HG03066 (cell line): Measurements from ENCODE around the gene COG8.
"Not testable (repeated sequence)": the region's sequence is repeated elsewhere in the genome, so short reads cannot be mapped to it uniquely, and the experiment has no call there.

ENCODE experiments used
- ATAC-seq: cut with Tn5 transposase; IDR thresholded peaks from one replicate; pipeline ENCODE4 v1.9.1; 2021; ENCODE audit warnings: low read depth; ENCODE audit not compliant: unreplicated experiment

The COG8 gene, protein sequence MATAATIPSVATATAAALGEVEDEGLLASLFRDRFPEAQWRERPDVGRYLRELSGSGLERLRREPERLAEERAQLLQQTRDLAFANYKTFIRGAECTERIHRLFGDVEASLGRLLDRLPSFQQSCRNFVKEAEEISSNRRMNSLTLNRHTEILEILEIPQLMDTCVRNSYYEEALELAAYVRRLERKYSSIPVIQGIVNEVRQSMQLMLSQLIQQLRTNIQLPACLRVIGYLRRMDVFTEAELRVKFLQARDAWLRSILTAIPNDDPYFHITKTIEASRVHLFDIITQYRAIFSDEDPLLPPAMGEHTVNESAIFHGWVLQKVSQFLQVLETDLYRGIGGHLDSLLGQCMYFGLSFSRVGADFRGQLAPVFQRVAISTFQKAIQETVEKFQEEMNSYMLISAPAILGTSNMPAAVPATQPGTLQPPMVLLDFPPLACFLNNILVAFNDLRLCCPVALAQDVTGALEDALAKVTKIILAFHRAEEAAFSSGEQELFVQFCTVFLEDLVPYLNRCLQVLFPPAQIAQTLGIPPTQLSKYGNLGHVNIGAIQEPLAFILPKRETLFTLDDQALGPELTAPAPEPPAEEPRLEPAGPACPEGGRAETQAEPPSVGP

DNA sequence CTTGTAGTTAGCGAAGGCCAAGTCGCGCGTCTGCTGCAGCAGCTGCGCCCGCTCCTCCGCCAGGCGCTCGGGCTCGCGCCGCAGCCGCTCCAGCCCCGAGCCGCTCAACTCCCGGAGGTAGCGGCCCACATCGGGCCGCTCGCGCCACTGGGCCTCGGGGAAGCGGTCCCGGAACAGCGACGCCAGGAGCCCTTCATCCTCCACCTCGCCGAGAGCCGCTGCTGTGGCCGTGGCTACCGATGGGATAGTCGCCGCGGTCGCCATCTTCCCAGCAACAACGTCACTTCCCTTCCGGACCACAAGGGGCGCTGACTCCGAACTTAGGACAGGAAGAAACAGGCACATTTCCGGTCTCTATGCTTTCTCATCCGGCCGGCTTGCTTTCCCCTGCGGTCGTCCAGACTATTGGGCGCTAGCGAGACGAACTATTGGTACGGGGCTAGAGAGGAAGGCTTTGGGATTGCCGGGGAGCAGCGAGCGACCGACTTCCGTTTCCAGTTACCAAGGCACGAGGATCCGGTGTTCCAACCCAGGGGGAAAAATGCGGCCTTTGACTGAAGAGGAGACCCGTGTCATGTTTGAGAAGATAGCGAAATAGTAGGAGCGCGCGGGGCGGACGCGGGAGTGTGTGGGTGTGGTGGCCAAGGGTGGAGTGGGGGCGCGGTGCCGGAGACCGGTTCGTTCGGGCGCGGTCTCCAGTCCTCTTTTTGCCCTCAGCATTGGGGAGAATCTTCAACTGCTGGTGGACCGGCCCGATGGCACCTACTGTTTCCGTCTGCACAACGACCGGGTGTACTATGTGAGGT, at the start of gene COG8, which contains the start of gene NIP7:
COG8 (minus strand) TSS at position 276 of the 806 bp plus-strand sequence; CDS start at position 264, 12 bp downstream.
NIP7 (plus strand) TSS at position 484 of the 806 bp plus-strand sequence; CDS start at position 542, 58 bp downstream.
- ATAC-seq: peak; percentile 84

DNA sequence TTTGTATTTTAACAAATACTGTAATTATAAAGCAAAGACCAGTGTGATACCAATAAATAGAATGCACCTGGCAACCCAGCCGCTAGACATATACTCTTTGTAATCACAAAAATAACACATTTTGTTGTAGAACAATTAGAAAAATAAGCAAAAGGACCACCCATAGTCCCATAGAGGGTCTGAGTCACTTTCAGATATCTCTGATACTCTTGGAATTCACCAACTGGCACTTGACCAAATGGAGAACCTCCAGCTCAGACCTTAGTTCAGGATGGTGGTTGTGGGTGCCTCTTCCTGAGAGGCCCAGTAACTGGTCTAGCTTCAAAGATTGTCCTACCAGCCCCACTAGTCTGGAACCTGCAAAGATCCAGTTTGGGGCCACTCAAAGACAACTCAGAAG, 47.2 kb upstream of the COG8 start:
- ATAC-seq: no peak

DNA sequence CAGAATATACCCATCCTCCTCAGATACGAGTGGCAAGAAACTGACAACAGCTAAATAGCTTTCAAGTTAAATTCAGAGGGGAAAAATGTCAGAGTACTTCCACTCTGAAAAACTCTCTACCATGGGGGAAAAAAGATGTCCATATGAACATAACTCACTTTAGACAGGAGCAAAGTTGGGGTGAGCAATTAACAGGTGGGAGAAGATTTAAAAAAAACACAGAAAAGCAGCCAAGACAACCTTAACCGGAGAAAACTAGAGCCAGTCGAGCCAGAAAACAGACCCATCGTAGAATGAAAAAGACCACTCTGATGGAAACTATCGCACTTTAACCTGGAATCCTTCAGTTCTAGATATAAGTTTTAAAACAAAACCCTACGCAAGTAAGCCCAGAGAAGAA, 45.6 kb upstream of the COG8 start:
- no peak for ATAC-seq

DNA sequence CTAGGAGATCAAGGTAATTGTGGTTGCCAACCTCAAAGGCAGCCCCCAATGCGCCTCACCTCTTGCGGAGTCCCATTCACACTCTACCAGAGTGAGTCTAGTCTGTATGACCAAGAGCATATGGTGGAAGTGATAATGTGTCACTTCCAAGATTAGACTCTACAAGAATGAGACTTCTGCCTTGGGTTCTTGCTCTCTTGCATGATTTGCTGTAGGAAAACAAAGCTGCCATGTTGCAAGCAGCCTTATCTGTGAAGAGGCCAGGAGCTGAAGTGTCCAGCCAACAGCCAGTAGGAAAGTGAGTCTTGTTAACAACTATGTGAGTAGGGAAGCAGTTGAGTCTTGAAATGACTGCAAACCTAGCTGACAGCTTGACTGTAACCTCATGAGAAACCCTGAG, 43.1 kb upstream of the COG8 start:
- no peak for ATAC-seq

DNA sequence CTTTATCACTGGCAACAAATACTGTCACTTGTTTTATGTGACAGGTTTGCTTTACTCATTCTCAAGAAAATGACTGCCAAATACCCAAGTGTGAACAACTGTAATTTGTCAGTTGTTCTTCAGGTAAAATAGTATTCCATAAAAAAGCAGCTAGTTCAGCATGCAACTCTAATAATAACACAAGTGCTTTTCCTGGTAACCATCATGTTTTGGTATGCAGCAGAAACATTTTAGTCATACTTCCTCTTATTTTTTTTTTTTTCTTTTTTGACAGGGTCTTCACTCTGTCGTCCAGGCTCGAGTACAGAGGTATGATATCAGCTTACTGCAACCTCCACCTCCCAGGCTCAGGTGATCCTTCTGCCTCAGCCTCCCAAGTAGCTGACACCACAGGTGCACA, 41.9 kb upstream of the COG8 start:
- ATAC-seq: no peak

DNA sequence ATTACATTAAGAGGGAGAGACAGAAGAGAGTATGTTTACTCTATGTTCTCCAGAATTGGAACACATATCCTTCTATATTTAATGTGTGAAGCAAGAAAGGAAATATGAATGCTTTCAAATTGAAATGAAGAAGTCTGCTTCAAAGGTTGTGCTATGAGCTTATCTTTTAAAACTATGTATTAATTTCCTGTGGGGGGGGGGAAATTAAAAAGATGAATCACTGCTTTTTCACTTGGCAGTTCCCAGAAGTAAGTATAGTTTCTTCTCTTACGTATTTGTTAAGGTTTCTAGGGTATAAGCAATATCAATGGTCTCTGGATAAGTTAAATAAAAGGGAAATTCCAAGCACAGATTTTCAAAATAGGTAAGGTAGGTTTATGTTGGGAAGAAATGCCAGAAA, 39.4 kb upstream of the COG8 start:
- ATAC-seq: no peak

DNA sequence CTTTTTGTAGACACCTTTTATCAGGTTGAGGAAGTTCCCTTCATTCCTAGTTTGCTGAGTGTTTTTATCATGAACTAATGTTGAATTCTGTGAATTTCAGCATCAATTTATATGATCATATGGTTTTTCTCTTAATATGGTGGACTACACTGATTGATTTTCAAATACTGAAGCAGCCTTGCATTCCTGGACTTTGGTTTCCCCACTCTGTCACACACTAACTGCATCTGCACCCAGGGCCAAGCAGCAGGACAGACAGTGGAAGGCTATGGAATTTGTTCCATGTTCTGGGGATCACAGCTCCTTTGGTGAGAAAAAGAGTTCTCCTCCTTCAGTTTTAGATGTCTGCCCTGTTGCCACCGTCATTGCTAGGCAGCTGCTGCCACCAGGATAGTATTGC, 38.7 kb upstream of the COG8 start:
- ATAC-seq: no peak

DNA sequence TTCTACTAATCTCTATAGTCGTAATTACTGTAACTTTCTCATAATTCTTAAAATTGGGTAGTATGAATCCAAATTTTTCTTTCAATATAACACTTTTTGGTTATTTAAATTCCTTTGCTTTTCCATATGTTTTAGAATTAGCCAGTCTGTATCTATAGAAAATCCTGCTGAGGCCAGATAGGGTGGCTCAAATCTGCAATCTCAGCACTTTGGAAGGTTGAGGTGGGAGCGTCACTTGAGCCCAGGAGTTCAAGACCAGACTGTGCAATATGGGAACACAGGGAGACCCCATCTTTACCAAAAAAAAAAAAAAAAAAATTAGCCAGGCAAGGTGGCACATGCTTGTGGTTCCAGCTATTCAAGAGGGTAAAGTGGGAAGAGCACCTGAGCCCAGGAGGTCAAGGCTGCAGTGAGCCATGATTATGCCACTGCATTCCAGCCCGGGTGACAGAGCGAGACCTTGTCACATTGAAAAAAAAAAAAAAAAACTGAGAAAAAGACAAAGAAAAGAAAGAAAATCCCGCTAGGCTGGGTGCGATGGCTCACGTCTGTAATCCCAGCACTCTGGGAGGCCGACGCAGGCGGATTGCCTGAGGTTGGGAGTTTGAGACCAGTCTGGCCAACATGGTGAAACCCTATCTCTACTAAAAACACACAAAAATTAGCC, 37.2 kb upstream of the COG8 start:
- no peak for ATAC-seq

DNA sequence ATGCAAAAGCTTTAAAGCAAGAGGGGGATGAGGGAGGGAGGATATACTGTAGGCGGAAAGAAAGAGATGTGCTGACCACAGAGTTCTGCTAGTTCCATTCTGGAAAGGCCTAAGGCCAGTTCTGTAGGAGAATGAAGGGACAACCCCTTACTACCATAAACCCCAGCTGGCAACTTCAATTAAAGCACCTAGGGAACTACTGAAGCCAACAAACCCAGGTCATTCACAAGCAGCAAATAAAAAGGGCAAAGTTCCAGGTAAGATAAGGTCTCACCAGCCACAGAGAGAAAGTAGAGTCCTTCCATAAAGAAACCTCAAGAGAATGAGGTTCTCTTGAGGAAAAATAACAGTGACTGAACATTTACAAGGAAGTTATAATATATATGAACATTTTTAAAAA, 33.7 kb upstream of the COG8 start:
- no peak for ATAC-seq

DNA sequence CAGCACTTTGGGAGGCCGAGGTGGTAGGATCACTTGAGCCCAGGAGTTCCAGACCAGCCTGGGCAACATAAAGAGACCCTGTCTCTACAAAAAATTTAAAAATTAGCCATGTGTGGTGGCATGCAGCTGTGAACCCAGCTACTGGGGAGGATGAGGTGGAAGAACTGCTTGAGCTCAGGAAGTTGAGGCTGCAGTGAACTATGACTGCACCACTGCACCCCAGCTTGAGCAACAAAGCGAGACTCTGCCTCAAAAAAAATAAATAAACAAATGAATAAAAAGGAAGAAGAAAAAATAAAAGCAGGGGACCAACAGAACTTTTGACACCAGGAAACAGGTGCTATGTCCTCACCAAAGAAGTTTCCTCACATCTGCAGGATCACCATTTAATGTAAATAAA, 32.2 kb upstream of the COG8 start:
- no peak for ATAC-seq

DNA sequence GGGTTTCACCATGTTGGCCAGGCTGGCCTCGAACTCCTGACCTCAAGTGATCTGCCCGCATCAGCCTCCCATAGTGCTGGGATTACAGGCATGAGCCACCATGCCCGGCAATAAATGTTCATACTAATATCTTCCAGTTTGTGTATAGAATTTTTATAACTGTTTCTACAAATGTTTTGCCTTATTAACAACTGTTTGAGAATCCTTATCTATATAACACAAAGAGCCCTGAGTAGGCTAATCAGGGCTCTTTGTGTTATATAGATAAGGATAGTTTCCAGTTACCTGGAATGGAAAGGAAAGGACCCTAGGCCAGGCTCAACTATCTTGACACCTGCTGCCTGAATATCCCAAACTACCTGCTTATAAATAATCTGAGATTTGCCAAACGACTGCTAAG, 29.5 kb upstream of the COG8 start:
- ATAC-seq: no peak

DNA sequence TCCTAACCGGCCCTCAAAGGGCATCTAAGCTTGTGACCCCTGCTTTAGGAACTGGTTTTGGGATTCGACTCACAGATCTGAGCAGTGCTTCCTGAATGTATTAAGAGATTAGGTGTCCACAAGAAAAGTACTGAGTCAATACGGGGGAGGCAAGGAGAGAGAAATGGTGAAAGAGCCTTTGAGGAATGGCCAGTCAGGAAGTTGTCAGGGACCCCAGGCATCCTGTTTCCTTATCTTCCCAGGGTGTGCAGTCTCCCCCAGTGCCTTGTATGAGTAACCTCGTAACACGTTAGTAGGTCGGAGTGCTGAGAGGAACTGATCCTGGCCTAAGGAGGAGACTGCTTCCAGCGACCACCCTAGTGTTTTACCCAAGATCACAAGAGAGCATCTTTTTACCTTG, 28.6 kb upstream of the COG8 start:
- ATAC-seq: no peak

DNA sequence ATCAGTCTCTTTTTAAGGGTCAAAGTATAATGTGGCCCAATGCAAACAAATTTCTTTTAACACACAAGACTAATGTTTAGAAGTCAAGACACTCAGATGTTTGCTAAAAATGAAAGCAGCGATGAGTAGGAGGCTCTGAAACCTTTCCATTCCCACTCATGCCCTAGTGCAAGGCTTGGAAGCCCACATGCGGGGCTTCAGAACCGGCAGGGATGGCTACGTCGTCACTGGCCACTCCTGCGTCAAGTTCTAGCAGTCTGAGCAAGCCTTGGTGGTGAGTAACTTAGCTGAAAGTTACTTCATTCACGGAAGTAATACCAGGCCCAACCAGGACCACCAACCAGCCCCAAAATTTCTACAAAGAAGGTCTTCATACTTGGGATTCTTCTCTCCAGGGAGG, 27.1 kb upstream of the COG8 start:
- ATAC-seq: no peak

DNA sequence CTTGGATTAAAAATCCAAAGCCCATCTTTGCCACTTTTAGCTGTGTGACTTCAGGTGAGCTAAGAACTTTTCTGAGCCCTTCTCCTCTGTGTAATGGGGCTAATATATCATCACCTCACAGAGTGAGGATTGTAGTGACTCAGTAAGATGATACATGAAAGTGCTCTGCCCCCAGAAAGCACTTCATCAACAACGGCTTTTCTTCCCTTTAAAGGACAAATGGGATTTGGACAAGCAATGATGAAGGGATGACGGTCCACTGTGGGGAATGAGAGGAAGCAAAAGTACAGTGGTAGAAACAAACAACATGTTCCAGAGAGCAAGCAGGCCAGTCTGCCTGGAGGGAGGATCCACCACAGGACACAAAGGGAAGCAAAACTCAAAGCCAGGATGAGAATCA, 26.5 kb upstream of the COG8 start:
- ATAC-seq: no peak

DNA sequence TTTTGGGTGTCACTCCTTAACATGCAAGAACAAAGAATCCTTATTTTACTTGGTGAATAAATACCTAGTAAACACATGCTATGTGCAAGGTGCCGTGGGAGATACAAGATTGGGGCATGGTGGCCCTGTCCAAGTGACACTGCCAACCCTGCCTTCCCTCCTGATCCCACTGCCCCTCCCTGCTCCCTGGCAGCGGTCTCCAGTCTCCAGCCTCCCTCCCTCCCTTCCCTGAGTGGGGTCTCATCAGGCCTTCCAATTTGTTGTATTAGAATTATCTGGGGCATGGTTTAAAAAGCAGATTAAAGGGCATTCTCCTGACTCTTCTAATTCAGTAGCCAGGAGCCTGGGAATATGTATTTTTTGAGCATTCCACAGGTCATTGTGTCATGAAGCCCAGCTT, 24.7 kb upstream of the COG8 start:
- ATAC-seq: no peak

DNA sequence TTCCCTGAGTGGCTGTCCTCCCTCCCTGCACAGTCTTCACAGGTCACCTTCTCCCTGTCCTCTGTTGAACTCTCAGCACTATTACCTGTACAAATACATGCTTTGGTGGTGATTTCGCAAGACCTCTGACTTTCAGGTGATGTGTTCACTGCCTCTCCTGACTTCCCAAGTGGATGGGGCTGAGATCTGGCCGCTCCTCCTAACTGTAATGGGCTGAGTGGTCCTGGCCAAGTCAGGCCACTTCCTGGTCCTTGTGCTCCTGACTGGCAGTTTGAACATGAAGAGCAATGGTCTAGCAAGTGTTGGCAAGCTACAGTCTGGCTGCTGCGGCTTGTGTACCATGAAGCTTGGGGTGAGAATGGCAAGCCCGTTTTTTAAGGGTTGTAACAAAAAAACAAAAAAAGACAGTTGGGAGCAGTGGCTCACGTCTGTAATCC, 23.9 kb upstream of the COG8 start:
- ATAC-seq: no peak

DNA sequence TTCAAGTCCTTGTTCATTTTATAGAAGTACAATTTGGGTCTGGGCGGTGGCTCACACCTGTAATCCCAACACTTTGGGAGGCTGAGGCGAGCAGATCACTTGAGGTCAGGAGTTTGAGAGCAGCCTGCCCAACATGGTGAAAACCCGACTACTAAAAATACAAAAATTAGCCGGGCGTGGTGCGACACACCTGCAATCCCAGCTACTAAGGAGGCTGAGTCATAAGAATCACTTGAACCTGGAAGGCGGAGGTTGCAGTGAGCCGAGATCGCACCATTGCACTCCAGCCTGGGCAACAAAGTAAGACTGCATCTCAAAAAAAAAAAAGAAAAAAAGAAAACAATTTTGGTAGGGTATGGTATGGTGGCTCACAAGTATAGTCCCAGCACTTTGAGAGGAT, 20.7 kb upstream of the COG8 start:
- ATAC-seq: not testable (repeated sequence)

DNA sequence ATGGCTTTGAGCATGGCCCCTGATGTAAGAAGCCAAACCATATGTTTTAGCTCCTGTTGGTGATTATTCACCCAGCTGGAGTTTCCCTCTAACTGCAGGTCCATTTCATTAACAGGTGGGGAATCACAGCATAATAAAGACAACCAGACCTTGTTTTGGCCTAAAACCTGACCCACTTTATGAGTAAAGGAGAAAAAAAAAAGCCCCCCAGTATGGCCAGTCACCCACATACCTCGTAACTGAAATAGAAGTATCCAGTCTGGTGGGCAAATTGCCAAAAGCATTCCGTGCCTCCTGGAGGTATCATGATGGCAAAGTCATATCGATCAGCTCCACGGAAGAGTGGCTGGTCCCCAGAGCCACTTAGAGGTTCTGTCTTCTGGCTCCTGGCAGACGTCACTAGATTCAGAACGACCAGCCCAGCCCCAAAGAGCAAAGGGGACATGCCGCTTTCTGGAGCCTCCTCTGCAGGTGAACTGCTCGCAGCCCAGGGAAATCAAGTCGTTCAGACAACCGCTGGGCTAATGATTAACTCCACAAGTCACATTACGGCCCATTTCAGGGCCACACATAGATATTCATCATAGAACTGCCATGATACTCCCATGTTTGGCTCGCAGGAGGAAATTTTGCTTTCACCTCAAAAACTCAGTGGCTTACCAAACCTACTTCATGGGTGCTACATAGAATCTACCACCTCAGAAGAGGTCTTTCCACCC, 12.1 kb upstream of the COG8 start, which contains the start of gene TMED6:
TMED6 (minus strand) TSS at position 478 of the 719 bp plus-strand sequence; CDS start at position 445, 33 bp downstream.
- no peak for ATAC-seq

DNA sequence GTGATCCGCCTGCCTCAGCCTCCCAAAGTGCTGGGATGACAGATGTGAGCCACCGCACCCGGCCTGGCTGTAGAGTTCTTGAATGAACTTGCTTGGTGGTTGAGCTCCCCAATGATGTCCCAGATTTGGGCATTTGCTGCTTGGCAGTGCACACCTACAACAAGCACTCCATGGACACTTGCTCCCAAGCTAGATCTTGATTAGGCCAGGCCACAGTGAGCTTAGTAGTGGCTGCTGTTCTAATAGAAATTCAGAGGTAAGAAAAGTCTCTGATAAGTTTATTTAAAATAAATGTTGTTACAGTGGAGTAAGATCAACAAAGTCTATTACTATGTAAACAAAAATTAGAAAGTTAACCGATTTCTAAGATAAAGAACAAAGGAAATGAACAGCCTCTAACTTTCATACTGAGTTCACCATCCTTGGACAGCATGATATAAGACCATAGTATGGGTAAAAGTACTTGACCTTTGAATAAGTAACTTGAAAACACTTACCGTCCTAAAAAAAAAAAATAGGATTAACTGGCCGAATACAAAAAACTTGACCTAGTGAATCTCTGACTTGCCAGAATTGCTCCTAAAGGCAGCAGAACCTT, 11.3 kb upstream of the COG8 start:
- no peak for ATAC-seq

DNA sequence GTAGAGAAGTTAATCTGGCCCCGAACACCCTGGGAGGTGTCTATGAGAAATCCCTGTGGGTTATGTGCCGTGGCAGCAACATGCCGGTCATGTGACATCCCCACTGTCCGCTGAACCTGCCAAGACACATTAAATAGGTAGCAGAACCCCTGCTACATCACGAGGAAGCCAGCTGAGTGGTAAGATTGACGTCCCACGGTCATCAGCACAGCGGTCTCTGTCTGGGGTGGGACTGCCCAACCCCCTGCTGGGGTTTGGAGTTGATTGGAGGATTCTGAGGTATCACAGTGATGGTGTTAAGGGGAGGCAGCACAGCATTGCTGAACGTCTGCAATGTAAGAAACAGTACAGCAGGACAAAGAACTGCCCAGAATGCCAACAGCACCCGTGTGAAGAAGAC, 10.2 kb upstream of the COG8 start:
- ATAC-seq: no peak
